Mucosa of rectum (tissue), 2 donors: ENCODE measurements around the gene SMURF1.

Source experiments
- H3K27ac ChIP-seq, 2 donors: one replicate each; pipeline ENCODE4 v1.7.0; 2013; ENCODE audit warnings: inconsistent platforms in 2 of 2, low read depth in 2 of 2, low read length in 2 of 2
- H3K27me3 ChIP-seq, 2 donors: one replicate each; pipeline ENCODE4 v1.7.0; 2013; ENCODE audit warnings: low read length in 2 of 2; ENCODE audit not compliant: control insufficient read depth in 2 of 2, insufficient read depth in 2 of 2
- H3K36me3 ChIP-seq, 2 donors: one replicate each; pipeline ENCODE4 v1.7.0; 2013; ENCODE audit warnings: low read length in 2 of 2; ENCODE audit not compliant: control insufficient read depth in 2 of 2, insufficient read depth in 2 of 2
- H3K4me1 ChIP-seq, 2 donors: one replicate each; pipeline ENCODE4 v1.7.0; 2013; ENCODE audit warnings: low read length in 2 of 2, mild to moderate bottlenecking in 1 of 2; ENCODE audit not compliant: control insufficient read depth in 2 of 2, insufficient read depth in 2 of 2
- H3K4me3 ChIP-seq, 2 donors: one replicate each; pipeline ENCODE4 v1.7.0; 2013; ENCODE audit warnings: low read length in 2 of 2
- H3K9ac ChIP-seq, 2 donors: one replicate each; pipeline ENCODE4 v1.7.0; 2013; ENCODE audit warnings: low read length in 2 of 2, low read depth in 1 of 2, mild to moderate bottlenecking in 1 of 2
- H3K9me3 ChIP-seq, 2 donors: one replicate each; pipeline ENCODE4 v1.7.0; 2013; ENCODE audit warnings: low read length in 2 of 2; ENCODE audit not compliant: control insufficient read depth in 2 of 2
- donor health status: healthy.
- donor health status: Normal muscosa, but diverticular disease.

Gene SMURF1

DNA sequence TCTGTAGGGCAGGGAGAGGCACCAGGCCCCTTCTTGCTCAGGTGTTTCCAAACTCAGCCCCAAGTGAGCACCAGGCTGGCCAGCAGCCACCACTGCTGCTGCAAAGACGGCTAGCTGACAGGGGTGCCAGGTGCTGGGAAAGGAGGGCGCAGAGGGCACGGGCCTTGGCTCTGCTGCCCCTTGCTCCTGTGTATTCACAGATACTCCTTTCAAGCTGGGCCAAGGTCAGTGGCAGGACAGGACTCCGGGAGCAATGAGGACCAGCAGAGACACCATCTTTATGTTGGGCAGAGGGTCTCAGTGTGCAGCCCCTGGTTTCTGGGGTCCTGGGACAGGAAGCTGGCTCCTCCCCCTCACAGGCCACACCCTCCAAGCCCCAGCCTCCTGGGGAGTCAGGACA lies 110.1 kb downstream of the SMURF1 start:
- no peak overlapping the region for H3K27ac ChIP-seq
- H3K9ac ChIP-seq, result no peak overlapping the region
- H3K4me3 ChIP-seq, result no peak overlapping the region
- H3K4me1 ChIP-seq, result no peaks in the 10 kb centered on the region
- H3K36me3 ChIP-seq, result peaks cover 82 to 94% of the 10 kb centered on the region in 2 donors
- H3K9me3 ChIP-seq, result no peaks in the 10 kb centered on the region
- no peaks in the 10 kb centered on the region for H3K27me3 ChIP-seq

GRCh38 chr7:99032928-99033327 lies 111.0 kb downstream of the SMURF1 start:
- Histone ChIP-seq H3K36me3 (peaks cover 82 to 93% of the 10 kb centered on the region in 2 donors), H3K9me3 (no peaks in the 10 kb centered on the region), H3K9ac (no peak overlapping the region), H3K4me1 (no peaks in the 10 kb centered on the region), H3K27ac (no peak overlapping the region), H3K4me3 (no peak overlapping the region), H3K27me3 (no peaks in the 10 kb centered on the region)

DNA sequence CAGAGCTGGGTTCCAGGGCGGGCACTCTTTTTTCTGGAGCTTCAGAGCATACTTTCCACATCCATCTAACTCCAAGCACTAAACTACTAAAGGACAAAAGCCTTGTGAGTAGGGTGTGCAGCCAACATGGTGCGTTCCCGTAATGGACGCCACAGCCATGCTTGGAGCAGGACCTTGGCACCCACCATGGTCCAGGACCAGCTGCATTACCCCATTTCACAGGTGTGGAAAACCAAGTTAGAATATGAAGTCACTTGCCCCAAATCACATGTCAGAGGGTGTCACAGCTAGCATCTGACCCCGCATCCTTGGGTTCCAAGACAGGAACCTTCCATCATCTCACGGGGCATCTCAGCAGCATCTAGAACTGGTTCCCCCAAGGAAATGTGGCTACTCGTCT lies 112.4 kb downstream of the SMURF1 start:
- Histone ChIP-seq H3K27ac (peak overlapping the region in 1 of 2 donors; percentile 7), H3K4me3 (no peak overlapping the region), H3K9me3 (no peaks in the 10 kb centered on the region), H3K9ac (no peak overlapping the region), H3K4me1 (no peaks in the 10 kb centered on the region), H3K27me3 (no peaks in the 10 kb centered on the region), H3K36me3 (peaks cover 71 to 86% of the 10 kb centered on the region in 2 donors)

GRCh38 chr7:99030951-99031350 lies 113.0 kb downstream of the SMURF1 start:
- no peaks in the 10 kb centered on the region for H3K9me3 ChIP-seq
- no peak overlapping the region for H3K4me3 ChIP-seq
- no peak overlapping the region for H3K27ac ChIP-seq
- H3K4me1 ChIP-seq, result no peaks in the 10 kb centered on the region
- no peaks in the 10 kb centered on the region for H3K27me3 ChIP-seq
- H3K36me3 ChIP-seq, result peaks cover 69 to 82% of the 10 kb centered on the region in 2 donors
- H3K9ac ChIP-seq, result no peak overlapping the region

DNA sequence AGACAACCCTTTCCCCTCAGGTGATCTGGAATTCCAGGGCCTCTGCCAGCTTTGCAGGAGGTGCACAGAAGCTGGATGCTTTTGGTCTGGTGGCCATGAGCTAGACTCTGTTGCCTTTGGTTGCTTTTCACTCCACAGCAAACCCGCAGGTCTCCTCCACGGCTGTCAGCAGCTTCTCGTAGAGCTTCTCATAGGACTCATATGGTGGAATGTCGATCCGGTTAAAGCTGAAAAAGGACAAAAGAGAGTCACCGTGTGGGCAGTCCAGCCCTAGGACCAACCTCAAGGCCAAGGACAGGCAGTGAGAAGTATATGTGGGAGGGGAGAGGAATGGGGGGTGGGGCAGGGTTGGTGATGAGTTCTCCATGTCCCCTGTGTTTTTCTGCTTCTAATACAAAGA lies 113.5 kb downstream of the SMURF1 start:
- H3K9ac ChIP-seq, result no peak overlapping the region
- peaks cover 64 to 77% of the 10 kb centered on the region in 2 donors for H3K36me3 ChIP-seq
- H3K9me3 ChIP-seq, result no peaks in the 10 kb centered on the region
- H3K27ac ChIP-seq, result no peak overlapping the region
- no peak overlapping the region for H3K4me3 ChIP-seq
- H3K27me3 ChIP-seq, result no peaks in the 10 kb centered on the region
- H3K4me1 ChIP-seq, result no peaks in the 10 kb centered on the region

DNA sequence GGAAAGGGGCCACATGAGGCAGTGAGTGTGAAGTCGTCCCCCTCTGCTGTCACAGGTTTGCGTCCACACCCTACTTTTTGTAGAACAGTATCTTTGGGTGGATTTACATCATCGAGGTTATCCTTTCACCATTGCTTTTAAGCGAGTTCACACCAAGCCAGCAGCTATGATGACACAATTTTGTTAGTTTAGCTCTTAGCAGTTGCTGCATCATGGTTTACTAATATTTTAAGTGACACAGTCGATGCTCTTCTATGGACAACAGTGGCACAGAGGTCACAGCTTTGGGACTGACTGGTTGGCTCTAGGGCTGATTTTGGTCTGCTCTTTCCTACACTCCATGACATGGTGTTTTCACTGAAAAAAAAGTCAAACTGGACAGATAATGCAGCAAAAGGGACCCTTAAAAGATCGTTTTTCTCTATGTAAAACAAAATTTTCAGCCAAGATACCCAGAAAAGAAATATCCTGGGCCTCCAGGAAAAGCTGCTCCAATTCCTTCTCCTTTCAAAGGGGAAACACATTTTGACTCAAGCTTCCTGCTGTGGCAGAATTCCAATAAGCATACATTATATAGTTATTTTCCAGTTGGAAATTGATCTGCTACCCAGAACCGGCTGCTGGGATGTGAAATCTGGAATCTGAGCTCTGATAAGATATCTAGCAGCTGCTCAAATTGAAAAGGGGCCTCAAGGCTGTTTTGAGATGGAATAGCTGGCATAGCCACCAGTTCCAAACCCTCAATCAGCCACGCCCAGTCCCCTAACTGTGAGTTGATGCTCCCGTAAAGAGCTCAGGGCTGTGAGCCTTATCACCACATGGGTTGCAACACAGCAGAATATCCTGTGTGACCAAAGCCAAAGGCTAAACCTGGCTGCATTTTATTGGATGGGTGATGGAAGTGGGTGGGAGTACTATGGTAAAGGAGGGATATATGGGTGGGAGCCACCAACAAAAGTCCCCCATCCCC lies 114.2 kb downstream of the SMURF1 start:
- Histone ChIP-seq H3K4me1 (no peaks in the 10 kb centered on the region), H3K36me3 (peaks cover 57 to 70% of the 10 kb centered on the region in 2 donors), H3K9ac (no peak overlapping the region), H3K9me3 (no peaks in the 10 kb centered on the region), H3K27ac (peak overlapping the region in 1 of 2 donors; percentile 5), H3K27me3 (no peaks in the 10 kb centered on the region), H3K4me3 (no peak overlapping the region)

GRCh38 chr7:99028261-99028973 lies 115.5 kb downstream of the SMURF1 start:
- Histone ChIP-seq H3K4me3 (no peak overlapping the region), H3K4me1 (peaks cover 0 to 10% of the 10 kb centered on the region in 2 donors), H3K9ac (no peak overlapping the region), H3K27ac (no peak overlapping the region), H3K9me3 (no peaks in the 10 kb centered on the region), H3K36me3 (peaks cover 43 to 56% of the 10 kb centered on the region in 2 donors), H3K27me3 (no peaks in the 10 kb centered on the region)

GRCh38 chr7:99027841-99028240 lies 116.1 kb downstream of the SMURF1 start:
- H3K27me3 ChIP-seq, result no peaks in the 10 kb centered on the region
- H3K9me3 ChIP-seq, result no peaks in the 10 kb centered on the region
- peaks cover 40 to 51% of the 10 kb centered on the region in 2 donors for H3K36me3 ChIP-seq
- no peak overlapping the region for H3K4me3 ChIP-seq
- no peak overlapping the region for H3K9ac ChIP-seq
- H3K4me1 ChIP-seq, result peaks cover 0 to 10% of the 10 kb centered on the region in 2 donors
- H3K27ac ChIP-seq, result no peak overlapping the region

- Histone ChIP-seq H3K9me3 (no peaks in the 10 kb centered on the region), H3K27ac (no peak overlapping the region), H3K4me3 (no peak overlapping the region), H3K4me1 (peaks cover 0 to 12% of the 10 kb centered on the region in 2 donors), H3K36me3 (peaks cover 39 to 46% of the 10 kb centered on the region in 2 donors), H3K27me3 (no peaks in the 10 kb centered on the region), H3K9ac (no peak overlapping the region)
Measured at GRCh38 chr7:99027241-99027640, 116.7 kb downstream of the SMURF1 start.

GRCh38 chr7:99024066-99024465 lies 119.8 kb downstream of the SMURF1 start:
- H3K27me3 ChIP-seq, result no peaks in the 10 kb centered on the region
- peaks cover 17 to 23% of the 10 kb centered on the region in 2 donors for H3K36me3 ChIP-seq
- H3K27ac ChIP-seq, result peak overlapping the region in 1 of 2 donors; percentile 31
- no peak overlapping the region for H3K9ac ChIP-seq
- peaks cover 0 to 18% of the 10 kb centered on the region in 2 donors for H3K4me1 ChIP-seq
- H3K9me3 ChIP-seq, result no peaks in the 10 kb centered on the region
- no peak overlapping the region for H3K4me3 ChIP-seq
